Pancreas (tissue), 10 donors: ENCODE results near the gene PEX13. TPM values are rescaled to one million over a fixed set of nuclear protein-coding genes. Genes with fewer than 3 reads are reported as not detected.

ENCODE experiments used
- ATAC-seq, 4 donors: fragments of 200-7000 bp; cut with Tn5 transposase; one replicate each; pipeline versions ENCODE4 v1.8.0 to v1.9.1; 2020; ENCODE audit warnings: mild to moderate bottlenecking in 4 of 4, moderate library complexity in 4 of 4
- DNase-seq, 6 donors: peaks; one replicate each; pipeline ENCODE4 v3.0.0-alpha.2; 2020
- FAIRE-seq: peaks from 2 replicates; lab custom pipeline; 2012; peaks lifted over from hg19 to GRCh38; lab: Jason Lieb, UNC
- H3K27ac ChIP-seq, 4 donors: fragments of 200-600 bp; sonication (generic); 1 replicate in 3 of 4; 2 replicates in 1 of 4; pipeline versions ENCODE4 v1.5.0 to v1.8.0; 2020
- H3K27me3 ChIP-seq, 4 donors: fragments of 200-600 bp; one replicate each; pipeline ENCODE4 v1.8.0; 2021
- H3K36me3 ChIP-seq, 3 donors: fragments of 200-600 bp; sonication (generic) in 1 of 3; one replicate each; pipeline versions ENCODE4 v1.5.0 to v1.8.0; 2020 to 2021
- H3K4me1 ChIP-seq, 3 donors: fragments of 200-600 bp; one replicate each; pipeline ENCODE4 v1.8.0; 2021
- H3K4me3 ChIP-seq, 4 donors: fragments of 200-600 bp; sonication (generic) in 2 of 4; one replicate each; pipeline versions ENCODE4 v1.5.0 to v1.8.0; 2020 to 2021
- H3K9me3 ChIP-seq, 4 donors: fragments of 200-600 bp; one replicate each; pipeline ENCODE4 v1.8.0; 2021
- WGBS, 2 donors: extraction: QIAGEN DNeasy Blood & Tissue Kit; methylation state at CpG; one replicate each; pipeline ENCODE4 v1.1.7; 2013; 5-methylcytosine and 5-hydroxymethylcytosine counted together
- intact Hi-C, 3 donors: fragments of 100-400 bp; cut with DNase I; formaldehyde crosslinking; loops; one replicate each; pipeline versions ENCODE4 v1.11.1 to v1.14.2; 2022
- polyA plus RNA-seq, 2 donors: library from polyadenylated mRNA; stranded (reverse); fragments of 200-250 nt; gene quantifications; one replicate each; pipeline ENCODE4 v1.2.3, GENCODE V29; 2013
- total RNA-seq, 6 donors: library from RNA; stranded (reverse); fragmentation: NEBNext Ultra II Directional in 4 of 6; extraction: Animal tissue kit (Norgen Biotek cat#: 25700) in 4 of 6; gene quantifications; one replicate each; pipeline versions ENCODE4 v1.2.1 to v1.2.4, GENCODE V29; 2021 to 2023
- TF ChIP-seq, protein P1 (sequence below), 4 donors: fragments of 200-600 bp; sonication (generic) in 3 of 4; IDR thresholded peaks; one replicate each; pipeline versions ENCODE4 v1.5.0 to v1.8.0; 2021; ENCODE audit warnings: antibody characterized with exemption in 4 of 4
- donor health status: healthy with polysubstance abuse.
- donor health status: DM: no; HTN: no; CAD: no; lungs with moderate emphysema.
- donor health status: DM: no; HTN: no; CAD: no.
- donor health status: control.
- donor health status: control.
- donor health status: Bipolar disorder and iron deficiency.
- donor health status: DM: yes; HTN: yes; CAD: no.
- donor health status: DM: no; HTN: no; CAD: no.
- donor health status: DM: no; HTN: no; CAD: no.
- donor health status: DM: yes; HTN: yes; CAD: no.

The PEX13 gene
- total and polyA plus RNA-seq, 8 donors = 4.3 to 16.8 (median 8.9) TPM

- Histone ChIP-seq H3K27me3 (no peaks in the 10 kb centered on the region), H3K27ac (peak overlapping the region in 2 of 4 donors; percentile 59 to 91), H3K4me3 (no peak overlapping the region), H3K36me3 (no peaks in the 10 kb centered on the region), H3K9me3 (no peaks in the 10 kb centered on the region), H3K4me1 (peaks cover 12 to 29% (median 29%) of the 10 kb centered on the region in 3 donors)
- WGBS, 2 donors = 22 to 24% methylated on average over 3 of the region's 3 CpGs
- intact Hi-C loops = no loop called here
- TF ChIP-seq, protein P1, sequence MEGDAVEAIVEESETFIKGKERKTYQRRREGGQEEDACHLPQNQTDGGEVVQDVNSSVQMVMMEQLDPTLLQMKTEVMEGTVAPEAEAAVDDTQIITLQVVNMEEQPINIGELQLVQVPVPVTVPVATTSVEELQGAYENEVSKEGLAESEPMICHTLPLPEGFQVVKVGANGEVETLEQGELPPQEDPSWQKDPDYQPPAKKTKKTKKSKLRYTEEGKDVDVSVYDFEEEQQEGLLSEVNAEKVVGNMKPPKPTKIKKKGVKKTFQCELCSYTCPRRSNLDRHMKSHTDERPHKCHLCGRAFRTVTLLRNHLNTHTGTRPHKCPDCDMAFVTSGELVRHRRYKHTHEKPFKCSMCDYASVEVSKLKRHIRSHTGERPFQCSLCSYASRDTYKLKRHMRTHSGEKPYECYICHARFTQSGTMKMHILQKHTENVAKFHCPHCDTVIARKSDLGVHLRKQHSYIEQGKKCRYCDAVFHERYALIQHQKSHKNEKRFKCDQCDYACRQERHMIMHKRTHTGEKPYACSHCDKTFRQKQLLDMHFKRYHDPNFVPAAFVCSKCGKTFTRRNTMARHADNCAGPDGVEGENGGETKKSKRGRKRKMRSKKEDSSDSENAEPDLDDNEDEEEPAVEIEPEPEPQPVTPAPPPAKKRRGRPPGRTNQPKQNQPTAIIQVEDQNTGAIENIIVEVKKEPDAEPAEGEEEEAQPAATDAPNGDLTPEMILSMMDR (IDR thresholded peaks at IDR 0.05) = no peak
- FAIRE-seq (no peak), DNase-seq (no peak), ATAC-seq (no peak)
Measured at GRCh38 chr2:61013382-61013781, 4.1 kb upstream of the PEX13 start.

- ATAC-seq (peak in 1 of 4 donors; percentile 2), DNase-seq (no peak), FAIRE-seq (no peak)
- WGBS, 2 donors = 40 to 44% methylated on average over 3 of the region's 3 CpGs
- H3K4me3 ChIP-seq = no peak overlapping the region
- H3K9me3 ChIP-seq = no peaks in the 10 kb centered on the region
- intact Hi-C loops = no loop called here
- H3K27ac ChIP-seq = peak overlapping the region in 3 of 4 donors; percentile 40 to 91 (median 85)
- TF ChIP-seq, protein P1 (IDR thresholded peaks at IDR 0.05) = no peak
- H3K4me1 ChIP-seq = peaks cover under 1 to 41% (median 33%) of the 10 kb centered on the region in 3 donors
- H3K36me3 ChIP-seq = no peaks in the 10 kb centered on the region
- no peaks in the 10 kb centered on the region for H3K27me3 ChIP-seq
Measured at GRCh38 chr2:61014763-61015162, 2.8 kb upstream of the PEX13 start.

GRCh38 chr2:61015976-61016375 is 1.5 kb upstream of the PEX13 start:
- H3K36me3 ChIP-seq = no peaks in the 10 kb centered on the region
- TF ChIP-seq, protein P1 (IDR thresholded peaks at IDR 0.05) = no peak
- no peaks in the 10 kb centered on the region for H3K9me3 ChIP-seq
- ATAC-seq (peak; percentile 29 to 58 (median 52)), FAIRE-seq (peak; percentile 26), DNase-seq (no peak)
- H3K4me1 ChIP-seq = peaks cover 0 to 44% (median 33%) of the 10 kb centered on the region in 3 donors
- H3K27ac ChIP-seq = peak overlapping the region; percentile 75 to 91 (median 86)
- peak overlapping the region in 3 of 4 donors; percentile 62 to 77 (median 74) for H3K4me3 ChIP-seq
- intact Hi-C loops = no loop called here
- 7 to 12% methylated on average over 2 of the region's 2 CpGs for WGBS, 2 donors
- H3K27me3 ChIP-seq = no peaks in the 10 kb centered on the region

DNA sequence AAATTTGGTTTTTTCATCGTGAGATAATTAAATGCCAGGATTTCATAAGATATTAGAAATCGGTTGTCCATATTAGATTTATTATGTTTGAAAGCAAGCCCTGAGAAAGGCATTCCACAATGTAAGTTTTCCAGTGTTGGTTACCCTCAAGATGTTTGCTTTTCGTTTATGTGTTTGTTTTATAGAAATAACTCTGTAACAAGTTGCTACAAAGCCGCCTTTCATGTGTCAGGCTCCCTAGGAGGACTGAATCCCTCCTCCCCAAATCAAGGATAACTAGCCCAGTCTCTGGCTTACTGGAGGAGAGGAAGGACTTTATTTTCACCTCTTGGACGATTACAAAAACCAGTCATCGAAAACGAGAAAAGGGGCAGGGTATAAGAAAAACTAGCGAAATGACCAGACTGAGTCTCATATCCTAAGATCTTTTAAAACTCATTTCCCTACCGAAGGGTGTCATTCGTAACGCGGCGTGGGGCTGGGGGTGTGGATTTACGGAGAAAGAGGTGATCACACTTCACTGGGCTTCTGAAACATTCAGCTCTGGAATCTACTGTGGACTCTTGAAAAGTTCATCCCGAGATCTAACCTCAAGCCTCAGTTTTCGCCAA is 1.0 kb upstream of the PEX13 start:
- TF ChIP-seq, protein P1 (IDR thresholded peaks at IDR 0.05) = no peak
- Histone ChIP-seq H3K4me1 (peaks cover 0 to 40% (median 33%) of the 10 kb centered on the region in 3 donors), H3K36me3 (no peaks in the 10 kb centered on the region), H3K9me3 (no peaks in the 10 kb centered on the region), H3K27ac (peak overlapping the region; percentile 75 to 91 (median 86)), H3K27me3 (no peaks in the 10 kb centered on the region), H3K4me3 (peak overlapping the region; percentile 62 to 77 (median 69))
- 0% methylated on average over 16 of the region's 16 CpGs for WGBS, 2 donors
- peak in 3 of 4 donors; percentile 1 to 6 (median 2) for ATAC-seq
- FAIRE-seq = no peak
- intact Hi-C loops = no loop called here
- DNase-seq = peak in 1 of 6 donors; percentile 30

- intact Hi-C loops = no loop called here
- H3K27me3 ChIP-seq = no peaks in the 10 kb centered on the region
- peaks cover 0 to 34% (median 33%) of the 10 kb centered on the region in 3 donors for H3K4me1 ChIP-seq
- FAIRE-seq (no peak), ATAC-seq (peak; percentile 76 to 86 (median 80)), DNase-seq (peak; percentile 64 to 86 (median 72))
- TF ChIP-seq, protein P1 (IDR thresholded peaks at IDR 0.05) = no peak
- 0% methylated on average over 27 of the region's 27 CpGs for WGBS, 2 donors
- H3K9me3 ChIP-seq = no peaks in the 10 kb centered on the region
- H3K36me3 ChIP-seq = no peaks in the 10 kb centered on the region
- H3K27ac ChIP-seq = peak overlapping the region; percentile 75 to 91 (median 86)
- H3K4me3 ChIP-seq = peak overlapping the region; percentile 62 to 77 (median 69)
Measured at GRCh38 chr2:61017003-61017555, 441 bp upstream of the PEX13 start.
